ENCODE measurements around the gene EGF.

DNA sequence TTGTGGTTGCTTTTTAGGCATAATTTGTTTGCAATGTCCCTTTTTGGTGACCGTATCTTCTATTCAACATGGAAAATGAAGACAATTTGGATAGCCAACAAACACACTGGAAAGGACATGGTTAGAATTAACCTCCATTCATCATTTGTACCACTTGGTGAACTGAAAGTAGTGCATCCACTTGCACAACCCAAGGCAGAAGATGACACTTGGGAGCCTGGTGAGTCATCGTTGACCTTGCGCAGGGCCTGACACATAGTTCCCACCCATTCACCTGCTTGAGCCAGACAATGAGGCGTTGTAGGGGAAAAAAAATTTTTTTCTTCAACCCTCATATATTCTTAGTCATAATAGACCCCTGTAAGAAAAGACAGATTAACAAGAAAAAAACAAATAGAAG, 32.4 kb downstream of the EGF start:
- TF ChIP-seq, protein P1, sequence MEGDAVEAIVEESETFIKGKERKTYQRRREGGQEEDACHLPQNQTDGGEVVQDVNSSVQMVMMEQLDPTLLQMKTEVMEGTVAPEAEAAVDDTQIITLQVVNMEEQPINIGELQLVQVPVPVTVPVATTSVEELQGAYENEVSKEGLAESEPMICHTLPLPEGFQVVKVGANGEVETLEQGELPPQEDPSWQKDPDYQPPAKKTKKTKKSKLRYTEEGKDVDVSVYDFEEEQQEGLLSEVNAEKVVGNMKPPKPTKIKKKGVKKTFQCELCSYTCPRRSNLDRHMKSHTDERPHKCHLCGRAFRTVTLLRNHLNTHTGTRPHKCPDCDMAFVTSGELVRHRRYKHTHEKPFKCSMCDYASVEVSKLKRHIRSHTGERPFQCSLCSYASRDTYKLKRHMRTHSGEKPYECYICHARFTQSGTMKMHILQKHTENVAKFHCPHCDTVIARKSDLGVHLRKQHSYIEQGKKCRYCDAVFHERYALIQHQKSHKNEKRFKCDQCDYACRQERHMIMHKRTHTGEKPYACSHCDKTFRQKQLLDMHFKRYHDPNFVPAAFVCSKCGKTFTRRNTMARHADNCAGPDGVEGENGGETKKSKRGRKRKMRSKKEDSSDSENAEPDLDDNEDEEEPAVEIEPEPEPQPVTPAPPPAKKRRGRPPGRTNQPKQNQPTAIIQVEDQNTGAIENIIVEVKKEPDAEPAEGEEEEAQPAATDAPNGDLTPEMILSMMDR (IDR thresholded peaks at IDR 0.05; ENCODE audit: low read depth, low read length): no peak
- no peak for TF ChIP-seq POLR2A (IDR thresholded peaks at IDR 0.05; ENCODE audit: extremely low read depth, insufficient read length)
